Lower leg skin (tissue), 4 donors: ENCODE data around the gene B4GALT7. TPM values are rescaled to one million over a fixed set of nuclear protein-coding genes. Genes with fewer than 3 reads are reported as not detected.
"Not testable (repeated sequence)": the region's sequence is repeated elsewhere in the genome, so short reads cannot be mapped to it uniquely, and the experiment has no call there.

Experiments used
- DNase-seq, 2 donors: peaks; one replicate each; pipeline ENCODE4 v3.0.0-alpha.2; 2019; ENCODE audit warnings: low spot score in 2 of 2
- H3K4me3 ChIP-seq: fragments of 200-600 bp; sonication (generic); 2 replicates; pipeline ENCODE4 v1.5.1; 2017; ENCODE audit warnings: mild to moderate bottlenecking, low read depth; ENCODE audit not compliant: poor library complexity, severe bottlenecking
- CTCF ChIP-seq, 3 donors: fragments of 450-650 bp; IDR thresholded peaks; one replicate each; pipeline ENCODE4 v1.5.1; 2016; ENCODE audit warnings: antibody characterized with exemption in 3 of 3, mild to moderate bottlenecking in 3 of 3, moderate library complexity in 2 of 3
- POLR2A ChIP-seq, 2 donors: fragments of 450-650 bp; IDR thresholded peaks; one replicate each; pipeline ENCODE4 v1.6.1; 2016 to 2017; ENCODE audit warnings: antibody characterized with exemption in 2 of 2, mild to moderate bottlenecking in 1 of 2, moderate library complexity in 1 of 2
- WGBS, 2 donors: methylation state at CpG; one replicate each; pipeline ENCODE4 v1.1.5; 2018; 5-methylcytosine and 5-hydroxymethylcytosine counted together
- intact Hi-C: fragments of 100-400 bp; cut with DNase I; formaldehyde crosslinking; loops from one replicate; pipeline ENCODE4 v1.15.0; 2023; ENCODE audit warnings: low total_unique reads
- total RNA-seq, 4 donors: library from RNA; depleted of rRNA; stranded (reverse); fragments of >200 nt; gene quantifications; one replicate each; pipeline ENCODE4 v1.1.0, GENCODE V29; 2016

Gene B4GALT7
- total RNA-seq, 4 donors from 2014 or later = 11.8 to 17.8 (median 16.4) TPM

- H3K4me3 ChIP-seq = no peak overlapping the region
- no peak for DNase-seq
- TF ChIP-seq POLR2A (IDR thresholded peaks at IDR 0.05) (no peak), CTCF (IDR thresholded peaks at IDR 0.05) (no peak)
These were observed 44.3 kb upstream of the B4GALT7 start for GRCh38 chr5:177555665-177556064.

GRCh38 chr5:177557041-177557647 is 42.8 kb upstream of the B4GALT7 start:
- intact Hi-C loops = loop anchor here (5.0 kb wide), 1 partner anchor 575 kb away; the partner anchor contains the start of gene RMND5B
- TF ChIP-seq CTCF (IDR thresholded peaks at IDR 0.05) = no peak
- no peak for TF ChIP-seq POLR2A (IDR thresholded peaks at IDR 0.05)
- H3K4me3 ChIP-seq = no peak overlapping the region
- DNase-seq = no peak
- 44 to 48% methylated on average over 4 of the region's 4 CpGs for WGBS, 2 donors

More at GRCh38 chr5:177555665-177556064, 44.3 kb upstream of the B4GALT7 start:
- intact Hi-C loops = loop anchor here (5.0 kb wide), 1 partner anchor 577 kb away; the partner anchor contains the start of gene RMND5B
- 94% methylated on average over 5 of the region's 5 CpGs for WGBS, 2 donors

GRCh38 chr5:177557796-177558195 is 42.1 kb upstream of the B4GALT7 start:
- intact Hi-C loops = loop anchor here (5.0 kb wide), 1 partner anchor 575 kb away; the partner anchor contains the start of gene RMND5B
- WGBS, 2 donors = 84 to 91% methylated on average over 5 of the region's 5 CpGs
- H3K4me3 ChIP-seq = no peak overlapping the region
- TF ChIP-seq CTCF (IDR thresholded peaks at IDR 0.05) (no peak), POLR2A (IDR thresholded peaks at IDR 0.05) (no peak)
- DNase-seq = no peak

- intact Hi-C loops = loop anchor here (5.0 kb wide), 1 partner anchor 573 kb away; the partner anchor contains the start of gene RMND5B
- not testable (repeated sequence) for DNase-seq, H3K4me3 ChIP-seq
- WGBS, 2 donors = 22 to 23% methylated on average over 8 of the region's 8 CpGs
These were observed 40.4 kb upstream of the B4GALT7 start for GRCh38 chr5:177559446-177559941.

- no peak for TF ChIP-seq CTCF (IDR thresholded peaks at IDR 0.05)
- no peak for TF ChIP-seq POLR2A (IDR thresholded peaks at IDR 0.05)
- intact Hi-C loops = no loop called here
- WGBS, 2 donors = 75 to 76% methylated on average over 8 of the region's 8 CpGs
- no peak overlapping the region for H3K4me3 ChIP-seq
- no peak for DNase-seq
These were observed 34.9 kb upstream of the B4GALT7 start for GRCh38 chr5:177565046-177565445.

GRCh38 chr5:177568326-177568725 is 31.6 kb upstream of the B4GALT7 start:
- intact Hi-C loops = no loop called here
- H3K4me3 ChIP-seq = no peak overlapping the region
- 73 to 79% methylated on average over 7 of the region's 7 CpGs for WGBS, 2 donors

More at GRCh38 chr5:177568326-177568725, 31.6 kb upstream of the B4GALT7 start:
- TF ChIP-seq CTCF (IDR thresholded peaks at IDR 0.05) = no peak
- DNase-seq = no peak
